ENCODE data around the gene RERE.

RERE gene

GRCh38 chr1:8541961-8542521 is 275.4 kb downstream of the RERE start:
- DNase-seq (ENCODE audit: low spot score) = peak; percentile 26

GRCh38 chr1:8540971-8541370 is 276.5 kb downstream of the RERE start:
- DNase-seq (ENCODE audit: low spot score) = peak; percentile 57

DNA sequence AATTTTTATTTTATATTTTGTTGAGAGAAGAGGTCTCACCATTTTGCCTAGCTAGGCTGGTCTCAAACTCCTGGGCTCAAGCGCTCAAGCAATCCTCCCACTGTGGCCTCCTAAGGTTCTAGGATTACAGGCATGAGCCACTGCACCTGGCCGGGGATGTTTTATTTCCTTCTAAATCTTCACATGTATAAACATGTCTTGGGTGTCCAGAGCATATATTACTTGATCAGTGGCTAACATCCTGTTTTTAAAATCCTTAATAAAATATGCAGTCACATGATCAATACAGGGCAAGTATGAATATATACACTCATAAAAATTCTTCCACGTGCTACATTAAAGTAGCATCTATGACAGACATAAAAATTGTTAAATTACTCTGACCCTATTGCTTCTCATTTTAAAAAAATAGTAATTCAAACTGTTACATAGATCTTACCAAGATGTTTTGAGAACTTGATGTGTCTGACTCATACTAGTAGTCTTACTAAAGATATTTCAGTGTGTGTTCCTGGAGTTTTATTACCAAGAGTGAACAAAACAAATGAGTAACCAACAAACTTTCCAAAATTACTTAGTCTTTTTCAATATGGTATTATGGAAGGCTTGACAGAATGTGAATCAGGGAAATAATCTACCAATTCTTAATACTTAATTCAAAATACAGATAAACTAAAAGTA is 277.0 kb downstream of the RERE start:
- DNase-seq (ENCODE audit: low spot score) = peak; percentile 52

DNA sequence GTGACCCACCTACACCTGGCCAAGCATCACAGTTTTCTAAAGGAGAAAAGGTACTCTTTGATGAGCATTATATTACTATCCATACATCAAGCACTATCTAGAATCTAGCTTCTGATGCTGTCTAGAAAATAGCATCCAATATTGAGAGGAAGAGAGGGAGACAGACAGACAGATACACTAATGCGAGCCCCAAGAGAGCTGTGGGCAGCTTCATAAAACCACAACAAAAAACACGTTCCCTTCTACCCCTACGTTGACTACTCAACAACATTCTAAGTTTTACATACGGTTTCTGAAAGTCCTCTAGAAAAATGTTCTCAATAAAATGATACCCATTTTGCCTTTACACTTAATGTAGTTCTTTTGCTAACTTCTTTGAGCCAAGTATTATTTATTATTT is 277.8 kb downstream of the RERE start:
- no peak for DNase-seq (ENCODE audit: low spot score)

DNA sequence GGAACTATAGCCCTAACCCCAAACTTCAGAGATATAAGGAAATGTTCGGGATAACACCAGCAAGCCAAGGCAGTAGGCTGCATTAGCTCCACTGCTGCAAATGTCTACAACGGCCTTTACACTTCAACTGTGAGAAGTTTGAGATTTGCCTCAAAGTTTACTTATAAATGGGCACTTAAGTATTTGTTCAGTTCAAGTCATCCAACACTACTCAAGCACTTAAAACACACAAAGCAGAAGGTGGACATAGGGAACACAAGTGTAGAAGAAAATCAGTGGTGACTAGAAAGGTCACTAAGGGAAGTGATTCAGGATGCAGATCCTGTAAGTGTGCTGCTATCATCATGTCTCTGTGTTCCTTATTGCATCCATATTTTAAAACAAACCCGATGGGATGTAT is 278.9 kb downstream of the RERE start:
- DNase-seq (ENCODE audit: low spot score) = no peak

- DNase-seq (ENCODE audit: low spot score) = no peak
These were observed 279.4 kb downstream of the RERE start for GRCh38 chr1:8537991-8538390.

- DNase-seq (ENCODE audit: low spot score) = no peak
These were observed 280.9 kb downstream of the RERE start for GRCh38 chr1:8536515-8536914.

DNA sequence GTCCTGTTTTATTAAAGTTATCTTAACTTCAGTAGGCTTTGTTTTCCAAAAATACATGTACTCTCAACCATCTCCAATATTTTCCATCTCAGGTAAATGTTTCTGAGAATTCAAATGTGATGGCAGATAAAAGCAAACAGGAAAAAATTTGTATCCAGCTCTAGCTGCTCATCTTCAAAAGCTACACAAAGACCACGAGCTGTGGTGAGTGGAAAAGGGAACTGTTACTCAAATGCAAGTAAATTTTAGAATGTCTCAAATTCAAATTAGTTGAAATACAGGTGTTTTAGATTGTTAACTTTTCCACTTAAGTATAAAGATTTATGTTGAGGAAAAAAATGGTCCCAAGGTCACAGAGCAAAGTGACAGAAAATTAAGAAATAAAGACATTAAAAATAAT is 283.5 kb downstream of the RERE start:
- DNase-seq (ENCODE audit: low spot score) = no peak

DNA sequence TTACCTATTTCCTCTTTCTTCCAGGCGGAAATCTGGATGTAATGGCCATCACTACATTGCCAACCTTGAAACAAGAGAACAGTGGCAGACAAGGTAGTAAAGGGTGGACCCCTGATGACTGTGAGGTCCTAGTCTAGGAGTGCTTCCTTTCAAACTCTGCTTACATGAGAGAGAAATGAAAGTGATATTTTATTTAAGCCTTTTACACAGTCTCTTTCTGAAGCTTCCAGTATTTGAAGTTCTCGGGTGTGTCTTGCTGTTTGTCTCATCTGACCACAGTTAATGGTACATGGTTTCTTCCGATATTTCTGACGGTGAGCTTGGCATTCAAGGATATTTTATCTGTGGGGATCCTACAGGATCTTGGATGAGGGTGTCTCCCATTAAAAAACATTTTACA is 284.3 kb downstream of the RERE start:
- DNase-seq (ENCODE audit: low spot score) = no peak

DNA sequence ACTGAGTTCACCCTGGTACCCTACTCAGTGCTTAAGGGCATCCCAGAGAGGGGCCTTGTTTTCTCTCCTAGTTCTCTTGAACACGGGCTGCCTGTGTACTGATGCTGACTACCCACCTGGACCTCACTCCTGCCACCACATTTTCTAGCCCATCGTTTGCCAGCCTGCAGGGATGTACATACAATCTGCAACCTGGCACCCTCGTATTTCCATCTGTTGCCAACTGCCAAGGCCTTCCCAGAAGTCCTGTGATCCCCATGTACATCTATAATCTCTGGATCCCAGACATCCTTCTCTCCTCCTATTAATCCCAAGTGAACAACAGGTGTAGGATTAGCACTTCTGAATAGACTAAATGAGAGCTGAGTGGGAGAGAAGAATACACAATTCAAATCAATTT is 287.5 kb downstream of the RERE start:
- no peak for DNase-seq (ENCODE audit: low spot score)

DNA sequence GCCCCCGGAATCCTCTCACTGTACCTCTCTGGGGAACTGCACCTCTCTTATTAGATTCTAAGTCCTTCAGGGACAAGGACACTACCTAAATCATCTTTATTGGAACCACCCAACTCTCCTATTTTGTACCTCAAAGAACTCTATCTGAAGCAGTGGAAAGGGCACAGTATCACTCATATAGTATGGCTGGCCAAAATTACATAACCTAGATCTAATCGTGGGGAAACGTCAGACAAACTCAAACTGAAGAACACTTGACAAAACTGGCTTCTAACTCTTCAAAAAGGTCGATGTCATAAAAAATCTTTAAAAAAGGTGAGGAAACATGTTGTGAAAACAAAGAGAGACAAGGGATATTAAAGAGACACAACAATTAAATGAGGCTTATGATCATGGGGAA is 289.5 kb downstream of the RERE start:
- DNase-seq (ENCODE audit: low spot score) = no peak

DNA sequence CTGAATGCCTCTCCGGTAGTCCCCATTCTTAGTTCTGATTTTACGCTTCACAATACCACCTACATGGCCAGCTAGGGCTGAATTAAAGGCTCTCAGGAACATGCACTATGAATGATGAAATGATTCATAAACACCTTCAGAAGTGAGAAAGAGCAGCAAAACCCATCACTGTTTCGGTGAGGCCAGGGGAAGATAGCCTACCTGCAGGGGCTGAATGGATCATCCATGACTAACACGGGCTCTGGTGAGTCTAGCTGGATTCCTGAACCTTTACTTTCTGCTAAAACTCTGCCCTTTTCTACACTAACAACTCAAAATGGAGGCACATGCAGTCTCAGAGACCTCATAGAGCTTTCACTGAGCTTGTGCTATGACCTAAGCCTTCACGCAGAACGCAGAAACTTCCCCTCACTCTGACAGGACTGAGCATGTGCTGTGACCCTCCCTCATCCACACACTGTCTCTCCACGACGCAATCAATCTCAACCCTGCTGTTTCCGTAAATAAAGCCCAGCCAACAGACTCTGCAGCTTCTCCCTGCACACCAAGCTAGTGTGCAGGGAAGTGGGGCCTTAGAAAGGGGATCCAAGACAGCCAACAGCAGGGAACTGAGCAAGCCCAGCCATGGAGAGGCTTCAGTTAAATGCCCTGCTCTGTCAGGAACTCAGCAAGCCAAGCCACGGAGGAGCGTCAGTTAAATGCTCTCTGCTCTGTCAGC is 291.7 kb downstream of the RERE start:
- DNase-seq (ENCODE audit: low spot score) = peak; percentile 89

DNA sequence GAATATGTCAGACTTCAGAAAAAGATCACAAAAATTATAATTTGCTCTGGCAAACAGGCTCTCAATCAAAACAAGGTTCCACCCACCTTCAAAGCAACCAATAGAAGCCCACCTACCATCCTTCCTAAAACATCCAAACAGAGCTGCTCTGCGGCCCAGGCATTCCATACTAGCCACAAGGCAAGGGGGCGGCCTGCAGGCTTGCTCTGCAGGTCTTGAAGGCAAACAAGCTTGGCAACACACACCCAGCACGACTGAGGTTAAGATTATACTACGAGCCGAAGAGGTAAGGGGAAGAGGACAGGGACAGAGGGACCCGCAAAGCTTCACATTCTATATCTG is 292.3 kb downstream of the RERE start:
- peak; percentile 39 for DNase-seq (ENCODE audit: low spot score)

DNA sequence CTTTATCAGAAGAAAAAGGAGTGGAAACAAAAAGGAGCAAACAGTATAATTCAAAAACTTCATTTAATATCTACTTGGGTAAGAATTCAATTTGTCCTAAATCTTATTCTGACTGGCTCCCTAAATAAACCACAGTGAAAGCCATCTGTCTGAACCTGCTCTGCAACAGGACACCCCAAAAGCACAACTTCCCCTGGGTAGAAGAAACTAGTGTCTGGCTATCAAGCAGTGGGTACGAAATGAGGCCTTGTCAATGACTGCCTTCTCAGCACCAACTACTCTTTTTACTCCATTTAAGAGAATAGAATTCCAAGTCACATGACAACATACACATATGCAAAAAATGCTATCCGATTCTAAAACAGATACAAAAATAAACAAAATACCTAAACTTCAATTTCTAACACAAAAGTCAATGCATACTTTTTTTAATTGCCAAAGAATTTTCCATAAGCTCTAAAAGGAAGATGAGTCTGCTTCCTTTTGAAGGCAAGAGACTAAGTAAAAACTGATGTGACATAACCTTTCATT is 292.7 kb downstream of the RERE start:
- no peak for DNase-seq (ENCODE audit: low spot score)

- no peak for DNase-seq (ENCODE audit: low spot score)
These were observed 293.7 kb downstream of the RERE start for GRCh38 chr1:8523666-8524206.

- DNase-seq (ENCODE audit: low spot score) = no peak
These were observed 296.9 kb downstream of the RERE start for GRCh38 chr1:8520483-8520966.

DNA sequence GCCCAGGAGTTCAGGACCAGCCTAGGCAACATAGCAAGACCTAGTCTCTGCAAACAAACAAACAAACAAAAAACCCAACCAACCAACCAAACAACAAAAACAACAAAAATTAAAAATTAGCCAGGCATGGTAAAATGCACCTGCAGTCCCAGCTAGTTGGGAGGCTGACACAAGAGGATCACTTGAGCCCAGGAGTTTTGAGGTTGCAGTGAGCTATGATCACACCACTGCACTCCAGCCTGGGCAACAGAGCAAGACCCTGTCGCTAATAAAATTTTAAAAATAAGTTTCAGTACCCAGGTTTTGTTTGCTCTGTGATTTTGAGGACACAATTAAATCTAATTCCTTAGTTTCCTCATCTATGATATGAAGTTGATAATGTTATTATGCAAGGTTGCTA is 298.3 kb downstream of the RERE start:
- no peak for DNase-seq (ENCODE audit: low spot score)

DNA sequence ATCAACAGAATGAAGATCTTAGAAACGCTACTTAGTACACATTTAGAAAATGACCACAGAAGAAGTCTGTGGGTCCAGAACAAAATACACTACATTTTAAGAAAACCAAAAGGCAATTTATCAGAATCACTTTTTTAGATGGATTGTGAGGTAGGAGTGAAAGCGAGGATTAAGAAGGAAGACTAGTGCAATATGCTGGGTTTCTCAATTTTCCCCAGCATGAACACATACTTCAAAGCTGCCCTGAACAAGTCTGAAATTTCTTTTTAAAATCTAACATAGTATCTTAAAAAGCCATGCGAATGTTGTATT is 299.0 kb downstream of the RERE start:
- DNase-seq (ENCODE audit: low spot score) = no peak

DNA sequence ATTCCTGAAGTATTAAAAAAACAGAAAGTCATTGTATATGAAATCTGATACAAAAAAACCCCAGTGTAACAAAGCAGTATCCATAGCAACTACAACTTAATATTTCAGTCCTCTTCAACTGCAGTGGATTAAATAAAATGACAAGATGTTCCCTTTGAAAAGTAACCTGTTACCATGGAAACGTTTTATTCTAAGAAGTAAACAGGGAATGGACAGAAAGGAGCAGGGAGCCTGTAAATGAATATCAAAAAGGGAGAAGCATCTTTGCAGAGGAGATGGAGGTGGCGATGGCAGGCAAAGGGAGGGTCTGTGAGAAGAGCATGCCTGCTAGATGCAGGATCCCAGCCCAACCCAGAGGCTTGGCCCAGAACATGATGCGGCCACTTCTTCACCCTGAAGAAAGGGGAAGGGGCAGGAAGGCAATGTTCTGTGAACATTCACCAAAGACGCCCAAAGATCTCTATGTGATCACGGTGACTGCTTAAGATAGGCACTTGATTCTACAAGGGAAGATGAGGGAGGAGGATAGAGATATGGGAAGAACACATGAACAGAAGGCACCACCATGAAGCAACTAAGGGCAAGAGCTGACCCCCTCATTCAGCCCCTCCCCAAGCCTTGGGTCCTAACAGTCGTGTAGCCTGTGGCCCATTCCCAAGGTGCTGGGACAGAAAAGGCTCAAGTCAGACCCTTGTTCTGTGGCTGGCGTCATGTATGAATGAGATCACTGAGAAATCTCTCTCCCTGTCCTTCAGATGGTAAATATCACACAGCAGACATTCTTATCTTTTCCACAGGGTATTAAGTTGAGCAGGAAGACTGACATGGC is 299.6 kb downstream of the RERE start:
- no peak for DNase-seq (ENCODE audit: low spot score)

- DNase-seq (ENCODE audit: low spot score) = no peak
These were observed 300.5 kb downstream of the RERE start for GRCh38 chr1:8516793-8517556.

GRCh38 chr1:8516278-8516777 is 301.1 kb downstream of the RERE start:
- no peak for DNase-seq (ENCODE audit: low spot score)

All from kidney tubule cell (primary cell).